Cardiac fibroblast (primary cell): ENCODE results near the gene GNAZ.

Source experiments
- DNase-seq, 2 donors: peaks; one replicate each; pipeline versions ENCODE4 v3.0.0 to v3.0.0-alpha.2; 2010; ENCODE audit warnings: low read depth in 2 of 2
- H3K4me3 ChIP-seq, 2 donors: replicated peaks in 1 of 2; 1 replicate in 1 of 2; 2 replicates in 1 of 2; pipeline ENCODE4 v1.5.1; 2011; ENCODE audit warnings: low read depth in 2 of 2, low read length in 2 of 2, mild to moderate bottlenecking in 2 of 2, moderate library complexity in 1 of 2
- CTCF ChIP-seq: IDR thresholded peaks from one replicate; pipeline ENCODE4 v1.5.1; 2011; ENCODE audit warnings: low read depth, mild to moderate bottlenecking, low read length, inconsistent platforms

GNAZ gene

GRCh38 chr22:23097412-23098229, 27.3 kb downstream of the GNAZ start:
- TF ChIP-seq CTCF = no peak
- no peak overlapping the region for H3K4me3 ChIP-seq
- DNase-seq = no peak

- no peak for TF ChIP-seq CTCF
- DNase-seq = no peak
- no peak overlapping the region for H3K4me3 ChIP-seq
These were observed 27.9 kb downstream of the GNAZ start for GRCh38 chr22:23098230-23098705.

- H3K4me3 ChIP-seq = no peak overlapping the region
- no peak for TF ChIP-seq CTCF
- DNase-seq = no peak
These were observed 28.6 kb downstream of the GNAZ start for GRCh38 chr22:23098718-23099530.

GRCh38 chr22:23099531-23099804, 29.1 kb downstream of the GNAZ start:
- DNase-seq = no peak
- TF ChIP-seq CTCF = no peak
- H3K4me3 ChIP-seq = no peak overlapping the region

- H3K4me3 ChIP-seq = no peak overlapping the region
- DNase-seq = no peak
- TF ChIP-seq CTCF = no peak
These were observed 29.9 kb downstream of the GNAZ start for GRCh38 chr22:23100124-23100801.

GRCh38 chr22:23101524-23101923, 31.2 kb downstream of the GNAZ start:
- DNase-seq = no peak
- no peak for TF ChIP-seq CTCF
- no peak overlapping the region for H3K4me3 ChIP-seq
